Neural crest cell (in vitro differentiated cells): ENCODE measurements around the gene ELMO1. TPM values are rescaled to one million over a fixed set of nuclear protein-coding genes. Genes with fewer than 3 reads are reported as not detected.

Experiments used
- DNase-seq: peaks from one replicate; pipeline ENCODE4 v3.0.0; 2021; ENCODE audit warnings: low read depth, mixed read lengths, low spot score
- H3K27ac Mint-ChIP-seq: one replicate; pipeline ENCODE4 v1.8.0; 2021; ENCODE audit warnings: mild to moderate bottlenecking, mixed read lengths; ENCODE audit not compliant: unreplicated experiment
- H3K27me3 Mint-ChIP-seq: 2 replicates; pipeline ENCODE4 v1.8.0; 2021; ENCODE audit warnings: low read depth, mild to moderate bottlenecking, mixed read lengths
- H3K36me3 Mint-ChIP-seq: 2 replicates; pipeline ENCODE4 v1.8.0; 2021; ENCODE audit warnings: low read depth, mild to moderate bottlenecking, mixed read lengths
- H3K4me1 Mint-ChIP-seq: 2 replicates; pipeline ENCODE4 v1.8.0; 2021; ENCODE audit warnings: mixed read lengths
- H3K4me3 Mint-ChIP-seq: one replicate; pipeline ENCODE4 v1.8.0; 2021; ENCODE audit warnings: mild to moderate bottlenecking, mixed read lengths
- H3K9me3 Mint-ChIP-seq: 2 replicates; pipeline ENCODE4 v1.8.0; 2021; ENCODE audit warnings: mixed read lengths
- CTCF ChIP-seq: fragments of 200-600 bp; sonication (generic); conservative IDR thresholded peaks from 2 replicates; pipeline ENCODE4 v1.5.0; 2021; ENCODE audit warnings: antibody characterized with exemption, mild to moderate bottlenecking
- total RNA-seq: library from RNA; stranded (reverse); gene quantifications from 2 replicates; pipeline ENCODE4 v1.2.1, GENCODE V29; 2021

ELMO1 gene
- total RNA-seq, 1 donor from 2014 or later, result 7.4 TPM

GRCh38 chr7:36819639-36820038, 629.0 kb downstream of the ELMO1 start:
- Mint-ChIP-seq H3K27me3 (no peaks in the 10 kb centered on the region), H3K4me1 (no peaks in the 10 kb centered on the region), H3K9me3 (peaks cover 2% of the 10 kb centered on the region), H3K4me3 (no peak overlapping the region), H3K36me3 (no peaks in the 10 kb centered on the region), H3K27ac (no peak overlapping the region)
- no peak for DNase-seq
- no peak for TF ChIP-seq CTCF

- Mint-ChIP-seq H3K27ac (no peak overlapping the region), H3K4me3 (no peak overlapping the region), H3K36me3 (no peaks in the 10 kb centered on the region), H3K27me3 (no peaks in the 10 kb centered on the region), H3K4me1 (no peaks in the 10 kb centered on the region), H3K9me3 (peaks cover 2% of the 10 kb centered on the region)
- no peak for TF ChIP-seq CTCF
- no peak for DNase-seq
These were observed 634.4 kb downstream of the ELMO1 start for GRCh38 chr7:36814311-36814710.

- DNase-seq, result no peak
- no peak for TF ChIP-seq CTCF
- Mint-ChIP-seq H3K27ac (no peak overlapping the region), H3K27me3 (no peaks in the 10 kb centered on the region), H3K9me3 (peaks cover 4% of the 10 kb centered on the region), H3K4me3 (no peak overlapping the region), H3K4me1 (no peaks in the 10 kb centered on the region), H3K36me3 (no peaks in the 10 kb centered on the region)
These were observed 636.9 kb downstream of the ELMO1 start for GRCh38 chr7:36811807-36812206.

GRCh38 chr7:36810489-36810888, 638.2 kb downstream of the ELMO1 start:
- DNase-seq, result no peak
- H3K4me1 Mint-ChIP-seq, result peaks cover 5% of the 10 kb centered on the region
- H3K4me3 Mint-ChIP-seq, result no peak overlapping the region
- no peak overlapping the region for H3K27ac Mint-ChIP-seq
- no peak for TF ChIP-seq CTCF
- H3K36me3 Mint-ChIP-seq, result no peaks in the 10 kb centered on the region
- H3K27me3 Mint-ChIP-seq, result no peaks in the 10 kb centered on the region
- H3K9me3 Mint-ChIP-seq, result peaks cover 7% of the 10 kb centered on the region

GRCh38 chr7:36810032-36810431, 638.6 kb downstream of the ELMO1 start:
- H3K4me1 Mint-ChIP-seq, result peaks cover 5% of the 10 kb centered on the region
- peaks cover 7% of the 10 kb centered on the region for H3K9me3 Mint-ChIP-seq
- H3K27ac Mint-ChIP-seq, result no peak overlapping the region
- DNase-seq, result no peak
- H3K4me3 Mint-ChIP-seq, result no peak overlapping the region
- no peaks in the 10 kb centered on the region for H3K27me3 Mint-ChIP-seq
- H3K36me3 Mint-ChIP-seq, result no peaks in the 10 kb centered on the region
- TF ChIP-seq CTCF, result no peak

- peaks cover 7% of the 10 kb centered on the region for H3K9me3 Mint-ChIP-seq
- H3K27ac Mint-ChIP-seq, result no peak overlapping the region
- no peak for DNase-seq
- TF ChIP-seq CTCF, result no peak
- no peak overlapping the region for H3K4me3 Mint-ChIP-seq
- no peaks in the 10 kb centered on the region for H3K36me3 Mint-ChIP-seq
- peaks cover 5% of the 10 kb centered on the region for H3K4me1 Mint-ChIP-seq
- no peaks in the 10 kb centered on the region for H3K27me3 Mint-ChIP-seq
These were observed 639.2 kb downstream of the ELMO1 start for GRCh38 chr7:36809510-36809909.
